ENCODE data around the gene ZNF841.
"Not testable (repeated sequence)": the region's sequence is repeated elsewhere in the genome, so short reads cannot be mapped to it uniquely, and the experiment has no call there.

The ZNF841 gene

DNA sequence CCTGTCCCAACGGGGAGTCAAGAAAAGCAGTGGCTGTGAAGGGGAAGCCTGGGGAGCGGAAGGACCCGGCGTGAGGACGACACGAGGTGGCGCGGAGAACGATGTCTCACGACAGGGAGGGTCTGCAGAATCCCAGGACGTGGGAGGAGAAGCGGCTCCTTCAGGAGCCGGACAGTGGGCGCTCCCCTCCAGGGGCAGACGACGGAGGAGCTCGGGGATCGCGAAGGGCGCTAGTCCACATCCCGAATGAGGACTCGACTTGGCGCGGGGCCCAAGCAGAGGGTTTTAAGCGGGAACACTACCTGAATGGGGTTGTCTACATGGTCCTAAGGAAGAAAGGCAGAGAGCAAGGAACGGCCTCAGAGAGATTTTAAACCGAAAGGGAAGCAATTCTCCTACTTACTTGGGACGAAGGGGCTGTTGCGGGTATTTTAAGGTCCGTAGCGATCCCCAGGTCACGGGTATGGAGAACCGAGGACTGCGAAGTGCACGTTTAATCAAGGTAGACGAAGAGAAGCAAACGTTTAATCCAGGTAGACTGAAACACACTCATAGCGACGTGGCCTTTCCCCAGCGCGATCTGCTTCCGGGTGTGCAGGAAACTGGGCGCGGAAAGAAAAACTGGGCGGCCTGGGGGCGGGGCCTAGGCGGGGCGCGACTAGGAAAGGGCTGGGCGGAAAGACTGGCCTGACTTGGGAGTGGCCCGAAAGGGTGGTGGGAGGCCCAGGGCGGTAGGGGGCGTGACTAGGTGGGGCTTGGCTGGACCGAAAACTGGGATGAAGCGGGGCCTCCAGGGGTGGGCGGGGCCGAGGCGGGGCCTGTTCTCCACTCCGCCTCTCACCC, at the start of gene ZNF841:
TSS of gene ZNF841 (minus strand) at position 594 of the 843 bp plus-strand sequence. CDS start 10,964 bp downstream, outside the sequence.
- peak; percentile 83 for DNase-seq (ENCODE audit: low spot score)

- DNase-seq (ENCODE audit: low spot score), result no peak
Observed at GRCh38 chr19:52142001-52142595, 46.5 kb upstream of the ZNF841 start.

DNA sequence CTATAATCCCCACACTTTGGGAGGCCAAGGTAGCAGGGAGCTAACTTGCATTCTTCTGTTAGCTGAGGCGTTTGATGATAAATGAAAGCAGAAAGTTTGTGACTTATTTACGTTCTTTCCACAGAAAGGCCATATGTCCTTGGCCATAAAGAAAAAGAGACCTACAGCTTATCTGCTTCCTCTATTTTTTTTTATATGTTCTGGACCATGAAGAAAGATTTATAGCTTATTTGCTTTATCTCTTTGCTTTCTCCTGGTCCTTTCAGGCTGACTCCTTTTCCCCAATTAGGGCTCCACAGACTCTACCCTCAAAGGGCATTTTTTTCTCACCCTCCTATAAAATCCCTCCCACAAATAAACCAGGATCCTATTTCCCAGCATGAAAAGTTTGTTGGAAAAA, 45.6 kb upstream of the ZNF841 start:
- DNase-seq (ENCODE audit: low spot score), result no peak

DNA sequence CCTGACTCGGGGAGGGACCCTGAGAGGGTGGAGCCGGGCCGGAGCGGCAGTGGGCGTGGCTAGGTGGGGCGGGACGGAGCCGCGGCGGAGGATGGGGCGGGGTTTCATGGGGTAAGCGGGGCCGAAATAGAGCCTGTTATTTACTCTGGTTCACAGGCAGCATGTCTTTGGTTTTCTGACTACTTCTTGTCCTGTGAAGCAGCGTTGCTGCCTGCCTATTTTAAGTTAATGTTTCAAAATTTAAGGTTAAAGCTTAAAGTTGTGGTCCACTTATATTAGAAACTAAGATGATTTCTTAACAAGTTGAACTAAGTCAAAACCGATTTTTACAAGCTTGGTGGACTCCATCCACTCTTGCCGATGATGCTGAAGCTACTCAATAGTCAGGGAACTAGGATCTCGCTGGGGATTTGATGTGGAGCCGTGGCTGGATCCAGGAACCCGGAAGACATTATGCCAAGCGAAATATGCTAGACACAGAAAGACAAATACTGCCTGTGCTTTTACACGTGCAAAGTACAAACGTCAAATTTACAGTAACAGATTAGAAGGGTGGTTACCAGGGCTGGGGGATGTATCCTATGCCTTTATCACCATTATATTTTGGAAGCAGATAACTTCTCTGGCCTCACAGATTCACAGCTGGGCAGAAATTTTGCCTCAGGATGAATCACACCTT, 44.6 kb upstream of the ZNF841 start:
- DNase-seq (ENCODE audit: low spot score), result no peak

DNA sequence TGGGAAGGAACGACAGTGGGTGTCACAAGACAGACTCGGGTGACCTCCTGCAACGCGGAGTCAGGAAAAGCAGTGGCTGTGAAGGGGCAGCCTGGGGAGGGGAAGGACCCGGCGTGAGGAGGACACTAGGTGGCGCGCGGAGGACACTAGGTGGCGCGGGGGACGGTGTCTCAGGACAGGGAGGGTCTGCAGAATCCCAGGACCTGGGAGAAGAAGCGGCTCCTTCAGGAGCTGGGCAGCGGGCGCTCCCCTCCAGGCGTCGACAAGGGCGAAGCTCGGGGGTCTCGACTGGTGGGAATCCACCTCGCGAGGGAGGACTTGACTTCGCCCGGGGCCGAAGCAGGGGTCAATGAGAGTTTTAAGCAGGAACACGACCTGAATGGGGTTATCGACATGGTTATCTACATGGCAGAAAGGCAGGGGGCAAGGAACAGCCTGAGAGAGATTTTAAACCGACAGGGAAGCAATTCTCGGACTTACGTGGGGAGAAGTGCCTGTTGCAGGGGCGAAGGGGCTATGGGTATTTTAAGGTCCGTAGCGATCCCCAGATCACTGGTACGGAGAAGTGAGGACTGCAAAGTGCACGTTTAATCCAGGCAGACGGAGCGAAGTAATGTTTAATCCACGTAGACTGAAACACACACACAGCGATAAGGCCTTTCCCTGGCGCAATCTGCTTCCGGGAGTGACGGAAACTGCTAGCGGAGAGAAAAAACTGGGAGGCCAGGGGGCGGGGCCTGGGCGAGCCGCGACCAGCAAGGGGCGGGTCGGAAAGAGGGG, 43.9 kb upstream of the ZNF841 start, which contains the start of gene ZNF616:
TSS of gene ZNF616 (minus strand) at position 687 of the 780 bp plus-strand sequence. CDS start 9,426 bp downstream, outside the sequence.
- peak; percentile 94 for DNase-seq (ENCODE audit: low spot score)

GRCh38 chr19:52138983-52139251, 43.4 kb upstream of the ZNF841 start:
- DNase-seq (ENCODE audit: low spot score), result no peak

DNA sequence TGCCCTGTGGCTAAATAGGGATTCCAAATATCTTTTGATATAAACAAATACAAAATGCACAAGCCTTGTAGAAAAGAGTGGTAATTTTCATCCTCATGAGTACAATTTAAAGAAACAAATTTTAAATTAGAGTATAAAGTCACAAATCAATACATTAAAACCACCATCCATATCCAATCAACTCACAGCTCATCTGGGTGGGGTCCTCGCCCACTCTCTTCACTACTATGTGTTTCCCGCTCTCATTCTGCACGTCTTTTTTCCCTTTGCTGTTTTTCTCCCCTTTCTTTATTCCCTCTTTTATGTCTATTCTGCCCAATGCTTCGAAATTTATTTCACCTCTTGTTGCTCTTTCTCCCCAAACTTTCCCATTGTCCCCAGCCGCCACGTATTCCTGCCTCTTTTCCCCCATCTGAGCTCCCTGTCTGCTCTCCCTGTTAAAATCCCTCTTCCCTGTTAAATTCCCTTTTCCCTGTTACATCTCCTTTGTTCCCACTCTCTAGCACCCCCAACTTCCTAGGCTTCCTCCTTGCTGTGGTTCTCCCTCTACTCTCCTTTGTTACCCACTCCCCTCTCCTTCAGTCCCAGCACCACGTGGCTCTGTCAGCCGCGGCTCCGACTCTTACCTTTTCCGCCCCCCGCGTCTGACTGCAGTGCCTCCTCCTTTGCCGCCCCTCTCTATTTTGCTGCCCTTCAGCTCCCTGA, 42.9 kb upstream of the ZNF841 start:
- peak; percentile 11 for DNase-seq (ENCODE audit: low spot score)

- no peak for DNase-seq (ENCODE audit: low spot score)
Observed at GRCh38 chr19:52120286-52120685, 24.7 kb upstream of the ZNF841 start.

DNA sequence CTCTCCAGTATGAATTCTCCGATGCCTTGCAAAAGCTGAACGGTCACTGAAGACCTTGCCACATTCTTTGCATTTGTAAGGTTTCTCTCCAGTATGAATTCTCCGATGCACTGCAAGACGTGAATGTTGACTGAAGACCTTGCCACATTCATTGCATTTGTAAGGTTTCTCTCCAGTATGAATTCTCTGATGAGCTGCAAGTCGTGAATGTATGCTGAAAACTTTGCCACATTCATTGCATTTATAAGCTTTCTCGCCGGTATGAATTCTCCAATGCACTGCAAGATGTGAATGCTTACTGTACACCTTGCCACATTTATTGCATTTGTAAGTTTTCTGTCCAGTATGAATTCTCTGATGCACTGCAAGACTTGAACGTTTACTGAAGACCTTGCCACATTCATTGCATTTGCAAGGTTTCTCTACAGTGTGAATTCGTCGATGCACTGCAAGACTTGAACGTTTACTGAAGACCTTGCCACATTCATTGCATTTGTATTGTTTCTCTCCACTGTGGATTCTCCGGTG, 20.0 kb upstream of the ZNF841 start:
- DNase-seq (ENCODE audit: low spot score), result no peak

- no peak for DNase-seq (ENCODE audit: low spot score)
Observed at GRCh38 chr19:52114691-52115090, 19.1 kb upstream of the ZNF841 start.

DNA sequence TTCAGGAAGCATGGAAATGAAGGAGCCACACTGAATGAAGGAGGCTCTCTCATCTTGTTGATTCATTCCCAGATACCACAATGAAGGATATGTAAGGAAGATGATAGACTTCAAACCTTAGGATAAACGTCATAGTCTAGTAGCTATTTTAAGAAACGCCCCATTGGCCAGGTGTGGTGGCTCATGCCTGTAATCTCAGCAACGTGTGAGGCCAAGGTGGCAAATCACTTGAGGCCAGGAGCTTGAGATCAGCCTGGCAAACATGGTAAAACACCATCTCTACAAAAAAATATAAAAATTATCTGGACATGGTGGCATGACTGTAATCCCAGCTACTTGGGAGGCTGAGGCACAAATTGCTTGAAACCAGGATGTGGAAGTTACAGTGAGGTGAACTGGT, 17.1 kb upstream of the ZNF841 start:
- DNase-seq (ENCODE audit: low spot score), result no peak

DNA sequence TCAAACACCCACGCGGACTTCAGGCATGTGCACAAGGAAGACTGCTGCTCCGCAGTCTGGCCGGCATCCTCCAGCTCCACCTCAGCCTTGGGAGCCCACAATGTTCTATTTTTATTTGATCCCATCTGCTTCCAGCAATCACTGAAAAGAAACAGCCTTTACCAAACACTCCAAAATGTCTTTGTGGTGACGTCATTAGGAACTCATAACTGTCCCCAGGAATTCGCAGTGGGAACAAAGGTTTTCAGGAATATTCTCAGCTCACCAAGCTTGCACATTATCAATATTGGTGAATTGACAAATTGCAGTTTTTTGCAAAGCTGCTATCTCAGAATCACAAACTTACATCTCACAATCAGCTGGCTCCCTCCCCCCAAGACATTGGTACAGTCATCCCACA, 15.2 kb upstream of the ZNF841 start:
- DNase-seq (ENCODE audit: low spot score), result no peak

- no peak for DNase-seq (ENCODE audit: low spot score)
Observed at GRCh38 chr19:52102782-52103181, 7.2 kb upstream of the ZNF841 start.

GRCh38 chr19:52101866-52102562, 6.4 kb upstream of the ZNF841 start:
- DNase-seq (ENCODE audit: low spot score), result no peak

GRCh38 chr19:52099497-52100138, 4.1 kb upstream of the ZNF841 start:
- no peak for DNase-seq (ENCODE audit: low spot score)

DNA sequence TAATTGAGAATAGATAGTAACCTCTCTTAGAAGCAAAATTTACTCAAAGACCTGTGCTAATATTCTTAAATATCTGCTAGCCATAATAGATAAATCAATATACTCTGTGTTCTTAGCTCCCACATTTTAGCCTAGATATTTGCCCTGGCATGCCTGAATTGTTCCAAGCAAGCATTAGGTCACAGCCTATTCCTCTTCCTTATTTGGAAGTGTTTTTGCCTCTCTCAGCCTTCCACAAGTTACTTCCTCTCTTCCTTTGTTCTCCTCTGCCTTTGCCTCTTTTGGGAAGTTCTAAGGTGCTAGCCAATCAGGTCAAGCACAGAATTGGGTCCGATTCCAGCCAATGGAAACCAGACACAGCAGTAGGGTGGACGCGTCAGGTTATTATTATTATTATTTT, 851 bp upstream of the ZNF841 start:
- DNase-seq (ENCODE audit: low spot score), result not testable (repeated sequence)

DNA sequence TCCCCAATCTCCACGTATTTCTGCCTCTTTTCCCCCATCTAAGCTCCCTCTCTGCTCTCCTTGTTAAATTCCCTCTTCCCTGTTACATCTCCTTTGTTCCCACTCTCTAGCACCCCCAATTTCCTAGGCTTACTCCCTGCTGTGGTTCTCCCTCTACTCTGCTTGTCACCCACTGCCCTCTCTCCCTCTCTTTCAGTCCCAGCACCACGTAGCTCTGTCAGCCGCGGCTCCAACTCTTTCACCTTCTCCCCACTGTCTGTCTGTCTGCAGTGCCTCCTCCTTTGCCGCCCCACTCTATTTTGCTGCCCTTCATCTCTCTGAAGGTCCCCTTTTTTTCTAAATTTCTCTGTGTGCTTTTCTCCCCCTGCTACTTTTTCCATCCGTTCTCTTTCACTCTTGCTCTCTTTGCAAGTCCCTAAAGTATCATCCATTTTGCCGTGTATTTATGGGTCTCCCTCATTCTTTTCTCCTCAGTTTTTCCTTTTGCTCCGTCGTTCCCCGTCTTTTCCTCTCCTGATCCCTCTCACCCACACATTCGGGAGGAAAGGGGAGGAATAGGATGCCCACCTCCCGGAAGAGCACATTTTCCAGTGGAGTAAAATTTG, 937 bp downstream of the ZNF841 start:
- DNase-seq (ENCODE audit: low spot score), result no peak

DNA sequence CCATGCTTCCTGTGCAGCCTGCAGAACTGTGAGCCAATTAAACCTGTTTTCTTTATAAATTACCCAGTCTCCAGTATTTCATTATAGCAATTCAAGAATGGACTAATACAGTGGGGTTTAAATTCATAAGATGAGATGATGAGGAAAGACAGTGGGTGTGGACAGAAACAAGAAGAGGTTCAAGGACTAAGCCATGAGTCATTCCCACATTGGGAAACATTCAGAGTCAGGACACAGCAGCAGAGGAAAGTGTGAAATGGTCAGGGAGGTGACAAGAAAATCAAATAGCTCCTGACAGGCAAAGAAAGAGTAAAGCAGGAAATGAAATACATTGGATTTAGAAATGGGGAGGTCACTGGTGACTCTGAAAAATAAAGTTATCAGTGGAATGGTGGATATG, 9.1 kb downstream of the ZNF841 start:
- no peak for DNase-seq (ENCODE audit: low spot score)

DNA sequence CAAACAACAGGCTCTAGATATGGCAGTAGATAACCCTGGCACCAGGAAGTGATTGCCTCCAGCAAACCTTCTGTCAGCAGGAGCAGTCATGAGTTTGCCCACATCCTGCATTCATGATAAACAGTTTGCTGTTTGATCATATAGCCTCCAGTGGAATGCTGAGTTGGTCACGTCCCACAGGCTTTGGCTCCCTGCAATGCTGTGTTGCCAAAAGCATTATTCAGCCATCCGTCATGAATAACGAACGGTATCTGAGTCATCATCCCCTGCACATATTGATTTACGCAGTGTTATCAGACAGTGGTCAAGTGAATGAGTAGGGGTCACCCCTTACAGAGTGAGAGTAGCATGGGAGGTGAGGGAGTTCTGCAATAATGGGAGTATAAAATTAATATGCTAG, 25.1 kb downstream of the ZNF841 start:
- DNase-seq (ENCODE audit: low spot score), result no peak

- DNase-seq (ENCODE audit: low spot score), result no peak
Observed at GRCh38 chr19:52069653-52070052, 25.9 kb downstream of the ZNF841 start.
